ENCODE measurements around the gene UGT8.

DNA sequence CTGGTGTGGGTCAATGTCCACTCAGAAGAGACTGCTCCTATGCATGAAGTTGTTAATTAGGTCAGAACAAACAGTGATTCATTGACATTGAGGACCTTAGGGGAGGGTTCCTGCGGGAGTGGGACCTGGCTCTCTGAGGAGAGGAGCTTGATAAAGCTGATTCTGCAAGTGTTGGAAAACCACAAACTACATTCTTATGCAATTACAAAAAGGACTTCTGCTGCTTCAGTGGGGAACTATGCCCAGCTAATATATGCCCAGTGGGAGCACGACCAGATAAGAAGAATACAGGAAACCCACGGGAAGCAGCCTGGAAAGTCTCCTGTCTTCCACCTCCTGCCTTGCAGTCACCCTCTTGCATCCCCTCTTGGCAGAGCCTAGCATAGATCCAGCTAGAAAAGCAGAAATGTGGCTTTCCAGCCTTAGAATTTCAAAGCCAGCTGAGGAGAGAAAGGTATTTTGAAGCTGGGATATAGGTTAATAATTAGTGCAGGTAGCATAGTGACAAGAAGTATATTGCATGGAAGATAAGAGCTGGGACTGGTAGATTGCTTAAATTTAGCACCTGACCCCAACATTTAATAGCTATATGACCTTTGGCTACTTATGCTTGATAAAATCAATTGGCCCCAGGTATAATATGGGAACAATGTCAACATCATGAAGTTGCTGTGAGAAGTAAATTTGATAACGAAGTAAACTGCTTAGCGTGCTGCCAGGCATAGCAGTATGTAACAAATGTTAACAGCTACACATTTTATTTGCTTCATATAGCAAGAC lies 34.9 kb upstream of the UGT8 start:
- TF ChIP-seq ZC3H10 (CRISPR knock-in tag; IDR thresholded peaks at IDR 0.05) (no peak), ZFP3 (CRISPR knock-in tag; IDR thresholded peaks at IDR 0.05) (no peak), ESRRG (CRISPR knock-in tag; IDR thresholded peaks at IDR 0.05) (no peak), PATZ1 (CRISPR knock-in tag; IDR thresholded peaks at IDR 0.05; ENCODE audit: borderline replicate concordance) (no peak), CREB5 (CRISPR knock-in tag; IDR thresholded peaks at IDR 0.05; ENCODE audit: low read depth) (no peak), TOX (CRISPR knock-in tag; IDR thresholded peaks at IDR 0.05; ENCODE audit: borderline replicate concordance) (no peak), PPARA (CRISPR knock-in tag; IDR thresholded peaks at IDR 0.05; ENCODE audit: borderline replicate concordance) (no peak), ZNF565 (CRISPR knock-in tag; conservative IDR thresholded peaks at IDR 0.05; ENCODE audit: low read depth) (no peak)

Measured in SK-N-SH treated with all-trans-retinoic acid at 6 μM for 48 hours (cell line).